IMR-90 (cell line): ENCODE results near the gene RASSF8. TPM values are rescaled to one million over a fixed set of nuclear protein-coding genes. Genes with fewer than 3 reads are reported as not detected.

ENCODE experiments used
- ATAC-seq: fragments of 200-7000 bp; cut with Tn5 transposase; 2 replicates; pipeline ENCODE4 v1.9.1; 2020; ENCODE audit warnings: low read depth, mild to moderate bottlenecking, moderate library complexity
- BruUV-seq: library from RNA; stranded (reverse); fragments of 400-500 nt; replicated peaks from 2 replicates; lab custom pipeline; 2021; lab: Mats Ljungman, UMichigan
- CTCF ChIA-PET: fragments of 300-600 bp; formaldehyde crosslinking; extraction: SDS; loops from one replicate; lab custom pipeline; 2021; ENCODE audit warnings: antibody characterized with exemption; lab: Yijun Ruan, JAX
- POLR2A ChIA-PET: fragments of 300-600 bp; sonication (Branson Sonifier 250); formaldehyde crosslinking; loops from one replicate; lab custom pipeline; 2022; ENCODE audit warnings: antibody characterized with exemption; ENCODE audit not compliant: unreplicated experiment; lab: Charles Lee
- DNase-seq: peaks from one replicate; pipeline ENCODE4 v3.0.0; 2013
- H2AFZ ChIP-seq: replicated peaks from 2 replicates; pipeline ENCODE3; 2013; ENCODE audit warnings: low read length, mild to moderate bottlenecking; ENCODE audit not compliant: poor library complexity
- H2AK5ac ChIP-seq: 2 replicates; pipeline ENCODE4 v1.6.1; 2013; ENCODE audit warnings: low read depth, low read length, inconsistent platforms
- H2AK9ac ChIP-seq: replicated peaks from 2 replicates; pipeline ENCODE3; 2013; ENCODE audit warnings: mild to moderate bottlenecking, low read depth, low read length, moderate library complexity; ENCODE audit not compliant: poor library complexity
- H2BK120ac ChIP-seq: 2 replicates; pipeline ENCODE4 v1.6.1; 2013; ENCODE audit warnings: low read depth, low read length, inconsistent platforms
- H2BK15ac ChIP-seq: 3 replicates; pipeline ENCODE4 v1.6.1; 2013; ENCODE audit warnings: low read depth, low read length, inconsistent platforms
- H2BK20ac ChIP-seq: 2 replicates; pipeline ENCODE4 v1.6.1; 2013; ENCODE audit warnings: low read depth, mild to moderate bottlenecking, inconsistent platforms, low read length, moderate library complexity
- H2BK5ac ChIP-seq: 2 replicates; pipeline ENCODE4 v1.6.1; 2013; ENCODE audit warnings: mild to moderate bottlenecking, low read depth, low read length, inconsistent platforms; ENCODE audit not compliant: poor library complexity, severe bottlenecking
- H3K14ac ChIP-seq: replicated peaks from 2 replicates; pipeline ENCODE4 v1.6.1; 2013; ENCODE audit warnings: low read depth, low read length, inconsistent platforms
- H3K18ac ChIP-seq: 2 replicates; pipeline ENCODE4 v1.6.1; 2013; ENCODE audit warnings: low read depth, low read length, control low read depth
- H3K23ac ChIP-seq: 2 replicates; pipeline ENCODE4 v1.6.1; 2013; ENCODE audit warnings: low read depth, low read length, inconsistent platforms
- H3K27ac ChIP-seq: 2 replicates; pipeline ENCODE4 v1.5.1; 2013; ENCODE audit warnings: mild to moderate bottlenecking, control low read depth, low read length; ENCODE audit not compliant: insufficient read depth
- H3K27me3 ChIP-seq: 2 replicates; pipeline ENCODE4 v1.6.1; 2013; ENCODE audit warnings: low read length; ENCODE audit not compliant: control insufficient read depth, insufficient read depth
- H3K36me3 ChIP-seq: 2 replicates; pipeline ENCODE4 v1.6.1; 2013; ENCODE audit warnings: low read length, mixed read lengths; ENCODE audit not compliant: control insufficient read depth, insufficient read depth
- H3K4ac ChIP-seq: 2 replicates; pipeline ENCODE4 v1.6.1; 2013; ENCODE audit warnings: low read depth, low read length, inconsistent platforms
- H3K4me1 ChIP-seq: 2 replicates; pipeline ENCODE4 v1.6.1; 2013; ENCODE audit warnings: low read length, mixed read lengths; ENCODE audit not compliant: control insufficient read depth, insufficient read depth
- H3K4me2 ChIP-seq: 2 replicates; pipeline ENCODE4 v1.6.1; 2013; ENCODE audit warnings: low read depth, mild to moderate bottlenecking, control low read depth, low read length, moderate library complexity
- H3K4me3 ChIP-seq: 2 replicates; pipeline ENCODE4 v1.5.1; 2013; ENCODE audit warnings: low read depth, mild to moderate bottlenecking, control low read depth, low read length, moderate library complexity; ENCODE audit not compliant: insufficient read depth
- H3K56ac ChIP-seq: 2 replicates; pipeline ENCODE4 v1.6.1; 2013; ENCODE audit warnings: low read length, inconsistent platforms; ENCODE audit not compliant: insufficient read depth; ENCODE audit errors: extremely low read depth
- H3K79me1 ChIP-seq, 2 experiments: 2 replicates each; pipeline ENCODE4 v1.6.1; 2013; ENCODE audit warnings: low read length in 2 of 2, inconsistent platforms in 1 of 2, low read depth in 1 of 2
- H3K9ac ChIP-seq: 2 replicates; pipeline ENCODE4 v1.6.1; 2013; ENCODE audit warnings: low read depth, low read length, control low read depth
- H3K9me1 ChIP-seq: 2 replicates; pipeline ENCODE4 v1.6.1; 2013; ENCODE audit warnings: low read length, inconsistent platforms; ENCODE audit not compliant: insufficient read depth
- H3K9me3 ChIP-seq: 2 replicates; pipeline ENCODE4 v1.6.1; 2013; ENCODE audit warnings: low read length; ENCODE audit not compliant: control insufficient read depth, insufficient read depth
- H4K20me1 ChIP-seq: 2 replicates; pipeline ENCODE4 v1.6.1; 2013; ENCODE audit warnings: low read length, inconsistent platforms; ENCODE audit not compliant: insufficient read depth
- H4K5ac ChIP-seq: 2 replicates; pipeline ENCODE4 v1.6.1; 2013; ENCODE audit warnings: mild to moderate bottlenecking, low read depth, low read length, control low read depth
- H4K8ac ChIP-seq, 2 experiments: 2 replicates each; pipeline ENCODE4 v1.6.1; 2013; ENCODE audit warnings: low read depth in 2 of 2, low read length in 2 of 2, control low read depth in 1 of 2, inconsistent platforms in 1 of 2
- H4K91ac ChIP-seq: 2 replicates; pipeline ENCODE4 v1.6.1; 2013; ENCODE audit warnings: low read depth, low read length, inconsistent platforms; ENCODE audit not compliant: insufficient read depth
- BHLHE40 ChIP-seq: fragments of 150-350 bp; IDR thresholded peaks from 2 replicates; pipeline ENCODE4 v1.6.1; 2016; ENCODE audit warnings: mild to moderate bottlenecking, low read depth, low read length
- CEBPB ChIP-seq: IDR thresholded peaks from 2 replicates; pipeline ENCODE4 v1.6.1; 2012; ENCODE audit warnings: low read depth, low read length, improper control_type of control experiment
- CHD1 ChIP-seq: IDR thresholded peaks from 2 replicates; pipeline ENCODE4 v1.6.1; 2012; ENCODE audit warnings: low read depth, low read length, improper control_type of control experiment
- CTCF ChIP-seq: conservative IDR thresholded peaks from 2 replicates; pipeline ENCODE4 v1.5.1; 2012; ENCODE audit warnings: mild to moderate bottlenecking, low read depth, low read length, improper control_type of control experiment
- ELK1 ChIP-seq: fragments of 150-350 bp; IDR thresholded peaks from 2 replicates; pipeline ENCODE4 v1.6.1; 2016; ENCODE audit warnings: low read depth, mild to moderate bottlenecking, low read length, moderate library complexity, borderline replicate concordance
- FOS ChIP-seq: fragments of 150-350 bp; IDR thresholded peaks from 2 replicates; pipeline ENCODE4 v1.6.1; 2016; ENCODE audit warnings: low read depth, low read length
- MAFK ChIP-seq: IDR thresholded peaks from 2 replicates; pipeline ENCODE4 v1.6.1; 2012; ENCODE audit warnings: low read depth, low read length, improper control_type of control experiment
- MAZ ChIP-seq: IDR thresholded peaks from 2 replicates; pipeline ENCODE4 v1.6.1; 2012; ENCODE audit warnings: low read depth, mild to moderate bottlenecking, low read length, improper control_type of control experiment, moderate library complexity, borderline replicate concordance
- MXI1 ChIP-seq: IDR thresholded peaks from 2 replicates; pipeline ENCODE4 v1.6.1; 2012; ENCODE audit warnings: low read depth, mild to moderate bottlenecking, low read length, moderate library complexity, borderline replicate concordance
- NFE2L2 ChIP-seq: fragments of 150-350 bp; IDR thresholded peaks from 2 replicates; pipeline ENCODE4 v1.6.1; 2016; ENCODE audit warnings: low read depth, mild to moderate bottlenecking, low read length
- POLR2A ChIP-seq: IDR thresholded peaks from 2 replicates; pipeline ENCODE4 v1.6.1; 2012; ENCODE audit warnings: mild to moderate bottlenecking, low read depth, low read length
- RAD21 ChIP-seq: IDR thresholded peaks from 2 replicates; pipeline ENCODE4 v1.6.1; 2012; ENCODE audit warnings: low read length, improper control_type of control experiment
- RCOR1 ChIP-seq: IDR thresholded peaks from 2 replicates; pipeline ENCODE4 v1.6.1; 2012; ENCODE audit warnings: mild to moderate bottlenecking, low read length, improper control_type of control experiment; ENCODE audit not compliant: insufficient replicate concordance
- RFX5 ChIP-seq: IDR thresholded peaks from 2 replicates; pipeline ENCODE4 v1.8.0; 2012; ENCODE audit warnings: low read depth, mild to moderate bottlenecking, low read length, moderate library complexity
- SMC3 ChIP-seq: fragments of 150-350 bp; IDR thresholded peaks from 2 replicates; pipeline ENCODE4 v1.6.1; 2016; ENCODE audit warnings: low read depth, mild to moderate bottlenecking, antibody characterized with exemption, low read length, moderate library complexity
- USF2 ChIP-seq: fragments of 150-350 bp; IDR thresholded peaks from 2 replicates; pipeline ENCODE4 v1.6.1; 2017; ENCODE audit warnings: mild to moderate bottlenecking, antibody characterized with exemption, low read length, low read depth
- WGBS, 2 experiments: methylation state at CpG; one replicate each; pipeline versions ENCODE4 v1.1.5 to v1.1.7; 2013; ENCODE audit warnings: missing lambda C conversion rate in 2 of 2; ENCODE audit not compliant: insufficient read length in 1 of 2; ENCODE audit errors: extremely low coverage in 2 of 2; 5-methylcytosine and 5-hydroxymethylcytosine counted together
- dilution Hi-C: fragments of 300-500 bp; cut with HindIII; formaldehyde crosslinking; loops from one replicate; pipeline ENCODE4 v1.14.3; 2018; ENCODE audit warnings: low sequenced_read_pairs; ENCODE audit not compliant: unreplicated experiment
- in situ Hi-C: fragments of 300-500 bp; cut with MboI; formaldehyde crosslinking; loops from 3 replicates; pipeline ENCODE4 v1.14.3; 2019; ENCODE audit warnings: low sequenced_read_pairs, inconsistent platforms, mixed read lengths
- intact Hi-C: fragments of 100-400 bp; cut with micrococcal nuclease; formaldehyde crosslinking; loops from 2 replicates; pipeline ENCODE4 v1.10.0; 2022
- polyA plus RNA-seq, 3 experiments: library from polyadenylated mRNA; depleted of rRNA; stranded (reverse); fragments of >200 nt; gene quantifications; 2 replicates each; pipeline ENCODE4 v1.2.3, GENCODE V29; 2012; ENCODE audit warnings: low replicate concordance in 1 of 3
- total RNA-seq: library from RNA; depleted of rRNA; stranded (reverse); fragments of >200 nt; gene quantifications from 2 replicates; pipeline ENCODE4 v1.2.3, GENCODE V29; 2012

RASSF8 gene
- total and polyA plus RNA-seq, 2 of the 4 experiments (the other 2 are of a cell fraction) = 10.8 to 50.5 TPM

- Histone ChIP-seq H4K5ac (0 out of 2 replicates have a peak overlapping the region, but pooled peaks have one; percentile 16), H3K18ac (peak overlapping the region; percentile 14; the same call in 1 of the 2 replicates), H2BK120ac (no peak overlapping the region), H3K36me3 (no peaks in the 10 kb centered on the region), H4K8ac (no peak overlapping the region), H2BK15ac (no peak overlapping the region), H3K4me1 (peaks cover 9% of the 10 kb centered on the region), H2AFZ (no peak overlapping the region), H4K20me1 (peaks cover 30% of the 10 kb centered on the region), H2BK5ac (no peak overlapping the region), H3K9me3 (no peaks in the 10 kb centered on the region), H3K27ac (no peak overlapping the region), H2BK20ac (no peak overlapping the region), H3K4ac (no peak overlapping the region), H3K56ac (no peak overlapping the region), H4K91ac (no peak overlapping the region), H3K23ac (no peak overlapping the region; the same call in 1 of the 2 replicates), H3K27me3 (no peaks in the 10 kb centered on the region), H3K4me2 (no peak overlapping the region), H3K4me3 (no peak overlapping the region), H2AK5ac (no peak overlapping the region), H3K79me1 (peaks cover 28 to 70% of the 10 kb centered on the region in 2 experiments), H3K9me1 (peaks cover 12% of the 10 kb centered on the region), H3K9ac (no peak overlapping the region), H2AK9ac (no peak overlapping the region), H3K14ac (no peak overlapping the region)
- no peak for DNase-seq
- dilution Hi-C loops (no loop called here), in situ Hi-C loops (loop anchor here (25.0 kb wide), 2 partner anchors 794 to 1044 kb away; no protein-coding TSS in a partner anchor), intact Hi-C loops (no loop called here)
- no peak for TF ChIP-seq RCOR1
- TF ChIP-seq POLR2A = no peak
- no peak for TF ChIP-seq BHLHE40
- TF ChIP-seq USF2 = no peak
- no peak for TF ChIP-seq RFX5
- no peak for TF ChIP-seq RAD21
- no peak for TF ChIP-seq CTCF
- no peak for TF ChIP-seq CEBPB
- no peak for TF ChIP-seq SMC3
- TF ChIP-seq CHD1 = no peak
- no peak for TF ChIP-seq MAFK
- no peak for TF ChIP-seq FOS
- TF ChIP-seq NFE2L2 = no peak
- no peak for TF ChIP-seq MXI1
- no peak for TF ChIP-seq MAZ
- TF ChIP-seq ELK1 = no peak
- no CpG with 5 or more reads among the region's 2 CpGs for WGBS, 2 experiments
- no peak for ATAC-seq
- no TSS peak for BruUV-seq
- CTCF ChIA-PET = interaction anchor here (1.6 kb wide), 1 partner anchor 14 kb away, joined by 4 read pairs; no protein-coding TSS in a partner anchor
- POLR2A ChIA-PET = no interaction called here
These were observed 72.8 kb downstream of the RASSF8 start for GRCh38 chr12:26031318-26031717.
